B cell (primary cell): ENCODE results near the gene DGCR2.

Source experiments
- EZH2 ChIP-seq: IDR thresholded peaks from 2 replicates; pipeline ENCODE4 v1.6.1; 2012; ENCODE audit warnings: borderline replicate concordance, low read depth, mild to moderate bottlenecking, moderate library complexity, low read length; ENCODE audit not compliant: insufficient read depth, poor library complexity, severe bottlenecking
- TF ChIP-seq, protein P1 (sequence below): fragments of 200-600 bp; IDR thresholded peaks from one replicate; pipeline ENCODE4 v1.8.0; 2022; ENCODE audit warnings: antibody characterized with exemption, mild to moderate bottlenecking

DNA sequence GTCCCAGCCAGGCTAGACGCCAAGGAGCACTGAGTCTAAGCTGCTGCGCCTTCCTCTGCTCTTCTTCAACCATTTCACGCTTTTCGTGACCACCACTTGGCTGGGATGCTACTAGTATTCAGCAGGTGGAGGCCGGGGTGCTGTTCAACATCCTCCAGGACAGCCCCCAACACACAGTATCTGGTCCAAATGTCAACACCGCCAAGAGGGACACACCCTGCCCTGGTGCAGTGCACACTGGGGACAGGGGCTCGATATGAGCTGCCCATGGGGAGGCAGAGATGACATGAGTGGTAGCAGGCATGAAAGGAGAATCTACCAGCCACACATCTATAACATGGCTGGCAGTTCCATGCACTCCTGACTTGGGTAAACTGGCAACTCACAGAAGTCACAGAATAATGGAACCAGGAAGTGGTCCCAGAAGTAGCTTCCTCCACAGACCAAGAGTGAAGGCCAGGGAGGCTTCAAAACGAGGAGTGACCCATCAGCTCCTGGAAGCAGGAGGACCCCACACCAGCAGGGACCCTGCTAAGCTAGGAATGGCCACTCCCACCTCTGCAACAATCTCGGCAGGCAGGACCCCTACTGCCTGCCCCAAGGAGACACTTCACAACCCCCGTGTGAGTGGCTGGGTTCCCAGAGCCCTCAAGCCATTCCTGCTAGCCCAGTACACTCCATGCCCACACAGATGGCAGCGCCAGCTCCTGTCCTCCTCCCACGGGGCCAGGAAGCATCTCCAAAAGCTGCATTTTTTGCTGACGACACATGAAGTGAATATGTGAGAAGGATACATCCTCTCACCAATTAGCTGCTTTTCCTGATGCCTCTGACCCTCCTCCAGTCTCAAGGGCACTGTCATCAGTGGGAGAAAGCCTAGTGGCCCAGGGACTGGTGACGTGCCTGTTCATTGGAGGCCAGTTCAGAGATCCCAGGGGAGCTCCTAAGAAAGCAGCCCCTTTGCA, 78.8 kb downstream of the DGCR2 start:
- TF ChIP-seq, protein P1, sequence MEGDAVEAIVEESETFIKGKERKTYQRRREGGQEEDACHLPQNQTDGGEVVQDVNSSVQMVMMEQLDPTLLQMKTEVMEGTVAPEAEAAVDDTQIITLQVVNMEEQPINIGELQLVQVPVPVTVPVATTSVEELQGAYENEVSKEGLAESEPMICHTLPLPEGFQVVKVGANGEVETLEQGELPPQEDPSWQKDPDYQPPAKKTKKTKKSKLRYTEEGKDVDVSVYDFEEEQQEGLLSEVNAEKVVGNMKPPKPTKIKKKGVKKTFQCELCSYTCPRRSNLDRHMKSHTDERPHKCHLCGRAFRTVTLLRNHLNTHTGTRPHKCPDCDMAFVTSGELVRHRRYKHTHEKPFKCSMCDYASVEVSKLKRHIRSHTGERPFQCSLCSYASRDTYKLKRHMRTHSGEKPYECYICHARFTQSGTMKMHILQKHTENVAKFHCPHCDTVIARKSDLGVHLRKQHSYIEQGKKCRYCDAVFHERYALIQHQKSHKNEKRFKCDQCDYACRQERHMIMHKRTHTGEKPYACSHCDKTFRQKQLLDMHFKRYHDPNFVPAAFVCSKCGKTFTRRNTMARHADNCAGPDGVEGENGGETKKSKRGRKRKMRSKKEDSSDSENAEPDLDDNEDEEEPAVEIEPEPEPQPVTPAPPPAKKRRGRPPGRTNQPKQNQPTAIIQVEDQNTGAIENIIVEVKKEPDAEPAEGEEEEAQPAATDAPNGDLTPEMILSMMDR, result no peak
- no peak for TF ChIP-seq EZH2
